Glutamatergic neuron (in vitro differentiated cells): ENCODE results near the gene GPR183. TPM values are rescaled to one million over a fixed set of nuclear protein-coding genes. Genes with fewer than 3 reads are reported as not detected.

ENCODE experiments used
- DNase-seq: peaks from one replicate; pipeline ENCODE4 v3.0.0; 2022
- H3K27ac Mint-ChIP-seq: one replicate; pipeline ENCODE4 v1.8.0; 2020; ENCODE audit warnings: mild to moderate bottlenecking, mixed read lengths, inconsistent platforms; ENCODE audit not compliant: unreplicated experiment
- H3K27me3 Mint-ChIP-seq: one replicate; pipeline ENCODE4 v1.8.0; 2020; ENCODE audit warnings: mild to moderate bottlenecking, moderate library complexity, mixed read lengths, inconsistent platforms; ENCODE audit not compliant: unreplicated experiment
- H3K36me3 Mint-ChIP-seq: one replicate; pipeline ENCODE4 v1.8.0; 2020; ENCODE audit warnings: mild to moderate bottlenecking, mixed read lengths, inconsistent platforms; ENCODE audit not compliant: unreplicated experiment
- H3K4me1 Mint-ChIP-seq: one replicate; pipeline ENCODE4 v1.8.0; 2020; ENCODE audit warnings: mild to moderate bottlenecking, low read depth, mixed read lengths, inconsistent platforms; ENCODE audit not compliant: unreplicated experiment
- H3K4me3 Mint-ChIP-seq: one replicate; pipeline ENCODE4 v1.8.0; 2020; ENCODE audit warnings: mild to moderate bottlenecking, mixed read lengths, inconsistent platforms; ENCODE audit not compliant: unreplicated experiment
- H3K9me3 Mint-ChIP-seq: one replicate; pipeline ENCODE4 v1.8.0; 2020; ENCODE audit warnings: mild to moderate bottlenecking, moderate library complexity, mixed read lengths, inconsistent platforms; ENCODE audit not compliant: unreplicated experiment
- total RNA-seq: library from RNA; stranded (reverse); fragmentation: NEBNext Ultra II Directional; extraction: Animal tissue kit (Norgen Biotek cat#: 25700); gene quantifications from one replicate; pipeline ENCODE4 v1.2.1, GENCODE V29; 2021; ENCODE audit not compliant: unreplicated experiment
- TF ChIP-seq, protein P1 (sequence below): fragments of 200-600 bp; sonication (generic); IDR thresholded peaks from one replicate; pipeline ENCODE4 v1.5.0; 2021; ENCODE audit not compliant: partially characterized antibody, unreplicated experiment

The GPR183 gene
- total RNA-seq, 1 donor from 2014 or later, result not detected

DNA sequence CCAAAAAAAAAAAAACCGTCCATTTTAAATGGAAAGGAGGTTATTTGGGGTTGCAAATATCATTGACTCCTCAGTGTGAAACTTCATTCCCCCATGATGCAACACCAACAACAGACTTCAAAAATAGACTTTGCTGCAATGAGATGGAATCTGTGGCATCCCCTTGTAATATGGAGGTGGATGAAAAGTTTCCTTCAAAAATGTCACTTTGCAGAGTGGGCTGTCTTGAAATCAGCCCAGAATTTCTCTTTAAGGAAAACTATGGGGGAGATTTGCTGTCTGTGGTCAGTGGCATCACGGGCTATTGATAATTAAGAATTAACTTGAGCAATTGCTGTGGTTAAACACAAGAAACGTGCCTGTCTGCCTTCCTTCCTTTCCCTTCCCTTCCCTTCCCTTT, 50.5 kb downstream of the GPR183 start:
- TF ChIP-seq, protein P1, sequence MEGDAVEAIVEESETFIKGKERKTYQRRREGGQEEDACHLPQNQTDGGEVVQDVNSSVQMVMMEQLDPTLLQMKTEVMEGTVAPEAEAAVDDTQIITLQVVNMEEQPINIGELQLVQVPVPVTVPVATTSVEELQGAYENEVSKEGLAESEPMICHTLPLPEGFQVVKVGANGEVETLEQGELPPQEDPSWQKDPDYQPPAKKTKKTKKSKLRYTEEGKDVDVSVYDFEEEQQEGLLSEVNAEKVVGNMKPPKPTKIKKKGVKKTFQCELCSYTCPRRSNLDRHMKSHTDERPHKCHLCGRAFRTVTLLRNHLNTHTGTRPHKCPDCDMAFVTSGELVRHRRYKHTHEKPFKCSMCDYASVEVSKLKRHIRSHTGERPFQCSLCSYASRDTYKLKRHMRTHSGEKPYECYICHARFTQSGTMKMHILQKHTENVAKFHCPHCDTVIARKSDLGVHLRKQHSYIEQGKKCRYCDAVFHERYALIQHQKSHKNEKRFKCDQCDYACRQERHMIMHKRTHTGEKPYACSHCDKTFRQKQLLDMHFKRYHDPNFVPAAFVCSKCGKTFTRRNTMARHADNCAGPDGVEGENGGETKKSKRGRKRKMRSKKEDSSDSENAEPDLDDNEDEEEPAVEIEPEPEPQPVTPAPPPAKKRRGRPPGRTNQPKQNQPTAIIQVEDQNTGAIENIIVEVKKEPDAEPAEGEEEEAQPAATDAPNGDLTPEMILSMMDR, result no peak
- H3K27ac Mint-ChIP-seq, result no peak overlapping the region
- DNase-seq, result no peak
- peaks cover 2% of the 10 kb centered on the region for H3K9me3 Mint-ChIP-seq
- no peak overlapping the region for H3K4me3 Mint-ChIP-seq
- H3K36me3 Mint-ChIP-seq, result peaks cover 5% of the 10 kb centered on the region
- peaks cover 16% of the 10 kb centered on the region for H3K4me1 Mint-ChIP-seq
- H3K27me3 Mint-ChIP-seq, result peaks cover 2% of the 10 kb centered on the region

DNA sequence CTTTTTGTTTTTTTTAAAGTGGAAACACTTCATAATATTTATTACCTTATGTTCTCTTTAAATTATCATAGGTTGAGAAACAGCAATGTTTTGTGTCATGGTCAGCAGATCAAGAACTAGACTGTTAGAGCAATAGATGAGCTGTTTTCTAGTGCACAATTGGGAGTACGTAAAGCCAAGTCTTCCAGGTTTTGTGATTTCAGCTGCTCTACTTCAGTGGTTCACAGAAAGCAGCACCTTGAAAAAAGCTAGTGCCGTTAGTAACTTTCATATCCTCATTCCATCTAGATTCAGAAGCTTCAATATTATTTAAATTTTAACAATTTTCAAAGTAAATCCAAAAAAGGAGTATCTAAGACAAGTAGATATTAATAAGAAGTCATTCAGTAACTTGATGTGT, 50.9 kb downstream of the GPR183 start:
- Mint-ChIP-seq H3K9me3 (peaks cover 2% of the 10 kb centered on the region), H3K4me1 (peaks cover 12% of the 10 kb centered on the region), H3K36me3 (peaks cover 5% of the 10 kb centered on the region), H3K4me3 (no peak overlapping the region), H3K27ac (no peak overlapping the region), H3K27me3 (peaks cover 2% of the 10 kb centered on the region)
- TF ChIP-seq, protein P1, result no peak
- DNase-seq, result no peak

DNA sequence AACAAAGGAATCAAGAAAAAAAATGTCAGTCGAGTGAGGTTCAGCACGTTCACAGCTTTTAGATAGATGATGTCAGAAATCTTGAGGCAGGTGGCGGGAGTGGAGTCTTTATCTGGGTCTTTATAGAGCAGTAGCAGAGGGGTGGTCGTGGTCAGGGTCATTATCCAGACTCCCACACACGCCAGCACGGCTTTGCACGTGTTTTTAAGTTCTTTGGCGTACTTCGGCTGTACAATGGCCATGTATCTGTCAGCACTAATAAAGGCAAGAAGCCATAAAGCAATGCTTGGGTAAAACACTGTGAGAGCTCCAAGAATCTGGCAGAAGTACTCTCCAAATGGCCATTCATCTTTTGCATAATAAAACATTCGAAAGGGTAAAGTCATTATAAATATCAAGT, 51.9 kb downstream of the GPR183 start:
- Mint-ChIP-seq H3K36me3 (peaks cover 5% of the 10 kb centered on the region), H3K4me1 (peaks cover 8% of the 10 kb centered on the region), H3K9me3 (peaks cover 2% of the 10 kb centered on the region), H3K27ac (no peak overlapping the region), H3K27me3 (peaks cover 2% of the 10 kb centered on the region), H3K4me3 (no peak overlapping the region)
- TF ChIP-seq, protein P1, result no peak
- no peak for DNase-seq

DNA sequence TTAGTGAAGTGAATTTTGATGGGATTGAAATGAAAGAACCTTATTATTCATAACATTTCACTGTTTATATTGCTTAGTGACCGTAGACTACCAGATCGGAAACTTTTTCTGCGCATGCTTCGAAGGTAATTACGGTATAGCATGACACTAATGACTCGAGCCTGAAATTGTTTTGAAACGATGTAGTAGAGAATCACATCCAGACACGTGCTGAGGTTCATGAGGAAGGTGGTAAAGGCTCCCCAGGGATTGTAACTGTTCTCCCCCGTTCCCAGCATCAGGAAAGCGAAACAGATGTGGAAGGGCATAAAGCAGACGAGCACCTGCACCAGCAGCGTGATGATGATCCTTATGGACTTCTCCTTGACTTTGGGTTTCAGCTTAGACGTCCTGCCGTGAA, 52.4 kb downstream of the GPR183 start:
- H3K4me1 Mint-ChIP-seq, result peaks cover 8% of the 10 kb centered on the region
- H3K27ac Mint-ChIP-seq, result no peak overlapping the region
- TF ChIP-seq, protein P1, result no peak
- peaks cover under 1% of the 10 kb centered on the region for H3K27me3 Mint-ChIP-seq
- H3K4me3 Mint-ChIP-seq, result no peak overlapping the region
- H3K36me3 Mint-ChIP-seq, result peaks cover 2% of the 10 kb centered on the region
- no peaks in the 10 kb centered on the region for H3K9me3 Mint-ChIP-seq
- DNase-seq, result no peak

DNA sequence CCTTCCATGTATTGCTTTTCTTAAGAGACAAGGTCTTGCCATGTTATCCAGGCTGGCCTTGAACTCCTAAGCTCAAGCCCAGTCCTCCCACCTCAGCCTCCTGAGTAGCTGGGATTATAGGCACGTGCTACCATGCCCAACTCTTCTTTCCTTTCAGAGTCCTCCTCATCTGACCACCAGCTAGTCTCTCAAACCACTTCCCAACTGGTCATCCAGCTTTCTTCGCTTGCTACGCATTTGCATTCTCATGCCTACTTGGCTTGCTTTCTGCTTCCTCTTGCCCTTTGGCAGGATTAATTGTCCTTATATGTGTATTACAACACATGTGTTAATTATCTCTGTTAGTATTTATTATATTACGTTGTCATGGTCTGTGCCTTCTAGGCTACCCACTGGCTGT, 55.3 kb downstream of the GPR183 start:
- Mint-ChIP-seq H3K27me3 (no peaks in the 10 kb centered on the region), H3K4me3 (no peak overlapping the region), H3K27ac (no peak overlapping the region), H3K4me1 (peaks cover 12% of the 10 kb centered on the region), H3K9me3 (no peaks in the 10 kb centered on the region), H3K36me3 (peaks cover 6% of the 10 kb centered on the region)
- no peak for DNase-seq
- TF ChIP-seq, protein P1, result no peak
